CD4-positive, alpha-beta T cell (primary cell): Measurements from ENCODE around the gene SPC24. TPM values are rescaled to one million over a fixed set of nuclear protein-coding genes. Genes with fewer than 3 reads are reported as not detected.

ENCODE experiments used
- ATAC-seq: fragments of 200-7000 bp; cut with Tn5 transposase; one replicate; pipeline ENCODE4 v1.10.0; 2022; ENCODE audit warnings: mild to moderate bottlenecking; ENCODE audit not compliant: poor library complexity
- CTCF ChIA-PET: fragments of 350-600 bp; sonication (Branson Sonifier 250); formaldehyde crosslinking; loops from one replicate; lab custom pipeline; 2021; ENCODE audit warnings: antibody characterized with exemption, inconsistent platforms; lab: Charles Lee
- POLR2A ChIA-PET: fragments of 350-600 bp; sonication (Branson Sonifier 250); formaldehyde crosslinking; loops from one replicate; lab custom pipeline; 2021; ENCODE audit warnings: antibody characterized with exemption, inconsistent platforms; lab: Charles Lee
- DNase-seq, 14 experiments: peaks; one replicate each; pipeline ENCODE4 v3.0.0-alpha.2; 2013 to 2020; ENCODE audit warnings: mixed read lengths in 2 of 14
- H3K27ac ChIP-seq, 2 donors: one replicate each; pipeline versions ENCODE4 v1.5.1 to v1.7.0; 2013; ENCODE audit warnings: low read length in 2 of 2, low read depth in 1 of 2, mild to moderate bottlenecking in 1 of 2
- H3K27me3 ChIP-seq, 2 experiments: 1 replicate in 1 of 2; 2 replicates in 1 of 2; pipeline versions ENCODE4 v1.6.1 to v1.7.0; 2013; ENCODE audit warnings: low read length in 2 of 2, control low read depth in 1 of 2, mild to moderate bottlenecking in 1 of 2, moderate library complexity in 1 of 2; ENCODE audit not compliant: insufficient read depth in 2 of 2, control insufficient read depth in 1 of 2
- H3K36me3 ChIP-seq: one replicate; pipeline ENCODE4 v1.6.1; 2013; ENCODE audit warnings: low read length, control low read depth; ENCODE audit not compliant: insufficient read depth
- H3K4me1 ChIP-seq: one replicate; pipeline ENCODE4 v1.6.1; 2013; ENCODE audit warnings: low read length, control low read depth; ENCODE audit not compliant: insufficient read depth
- H3K4me3 ChIP-seq: one replicate; pipeline ENCODE4 v1.5.1; 2013; ENCODE audit warnings: mild to moderate bottlenecking, low read length, moderate library complexity
- H3K9me3 ChIP-seq, 2 experiments: 1 replicate in 1 of 2; 2 replicates in 1 of 2; pipeline versions ENCODE4 v1.6.1 to v1.7.0; 2013; ENCODE audit warnings: low read length in 2 of 2, mild to moderate bottlenecking in 2 of 2, control low read depth in 1 of 2, moderate library complexity in 1 of 2; ENCODE audit not compliant: control insufficient read depth in 1 of 2, insufficient read depth in 1 of 2
- H3K27ac Mint-ChIP-seq: one replicate; pipeline ENCODE4 v1.8.0; 2020; ENCODE audit warnings: mixed read lengths
- H3K27me3 Mint-ChIP-seq: one replicate; pipeline ENCODE4 v1.8.0; 2021; ENCODE audit warnings: mixed read lengths
- H3K36me3 Mint-ChIP-seq: one replicate; pipeline ENCODE4 v1.8.0; 2021; ENCODE audit warnings: low read depth, mixed read lengths
- H3K4me1 Mint-ChIP-seq: one replicate; pipeline ENCODE4 v1.8.0; 2021; ENCODE audit warnings: low read depth, mixed read lengths
- H3K4me3 Mint-ChIP-seq: one replicate; pipeline ENCODE4 v1.8.0; 2020; ENCODE audit warnings: mild to moderate bottlenecking, mixed read lengths
- H3K9me3 Mint-ChIP-seq: one replicate; pipeline ENCODE4 v1.8.0; 2020; ENCODE audit warnings: mixed read lengths
- CTCF ChIP-seq: fragments of 200-600 bp; IDR thresholded peaks from one replicate; pipeline ENCODE4 v1.8.0; 2022; ENCODE audit warnings: antibody characterized with exemption, mild to moderate bottlenecking
- intact Hi-C, 2 experiments: fragments of 100-400 bp; cut with DNase I in 1 of 2; cut with micrococcal nuclease in 1 of 2; formaldehyde crosslinking; loops; one replicate each; pipeline versions ENCODE4 v1.15.1 to v1.9.0; 2023 to 2025; cut with DNase I, micrococcal nuclease
- total RNA-seq, 174 experiments: library from RNA in 2 of 174; stranded (reverse) in 2 of 174; gene quantifications; one replicate each; pipeline ENCODE4 v1.2.3 and lab custom pipeline; 2021 to 2026

The SPC24 gene
- total RNA-seq, 2 experiments from 2014 or later: 0.59 to 1.5 TPM

- Mint-ChIP-seq H3K27me3 (no peaks in the 10 kb centered on the region), H3K9me3 (no peaks in the 10 kb centered on the region), H3K4me1 (no peaks in the 10 kb centered on the region), H3K36me3 (peaks cover 47% of the 10 kb centered on the region), H3K27ac (no peak overlapping the region), H3K4me3 (no peak overlapping the region)
- ATAC-seq (no peak), DNase-seq (no peak)
- no peaks in the 10 kb centered on the region for H3K27me3 ChIP-seq
- intact Hi-C loops: no loop called here
- CTCF ChIA-PET: no interaction called here
- no peak overlapping the region for H3K27ac ChIP-seq
- POLR2A ChIA-PET: no interaction called here
- no peaks in the 10 kb centered on the region for H3K9me3 ChIP-seq
- no peaks in the 10 kb centered on the region for H3K4me1 ChIP-seq
- no peak overlapping the region for H3K4me3 ChIP-seq
- peaks cover 76% of the 10 kb centered on the region for H3K36me3 ChIP-seq
- TF ChIP-seq CTCF: no peak
These were observed 42.4 kb downstream of the SPC24 start for GRCh38 chr19:11113140-11113708.

DNA sequence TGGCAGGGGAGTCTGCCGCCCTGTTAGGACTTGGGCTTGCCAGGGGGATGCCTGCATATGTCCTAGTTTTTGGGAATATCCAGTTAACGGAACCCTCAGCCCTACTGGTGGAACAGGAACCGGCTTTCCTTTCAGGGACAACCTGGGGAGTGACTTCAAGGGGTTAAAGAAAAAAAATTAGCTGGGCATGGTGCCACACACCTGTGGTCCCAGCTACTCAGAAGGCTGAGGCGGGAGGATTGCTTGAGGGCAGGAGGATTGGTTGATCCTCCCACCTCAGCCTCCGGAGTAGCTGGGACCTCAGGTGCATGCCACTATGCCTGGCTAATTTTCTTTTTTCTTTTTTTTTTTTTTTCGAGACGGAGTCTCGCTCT lies 43.8 kb downstream of the SPC24 start:
- Mint-ChIP-seq H3K9me3 (no peaks in the 10 kb centered on the region), H3K27me3 (no peaks in the 10 kb centered on the region), H3K4me1 (no peaks in the 10 kb centered on the region), H3K4me3 (no peak overlapping the region), H3K27ac (no peak overlapping the region), H3K36me3 (peaks cover 38% of the 10 kb centered on the region)
- intact Hi-C loops: no loop called here
- no peak for DNase-seq
- Histone ChIP-seq H3K4me3 (no peak overlapping the region), H3K27me3 (no peaks in the 10 kb centered on the region), H3K9me3 (no peaks in the 10 kb centered on the region), H3K27ac (no peak overlapping the region), H3K4me1 (no peaks in the 10 kb centered on the region), H3K36me3 (peaks cover 75% of the 10 kb centered on the region)
- TF ChIP-seq CTCF: no peak
- CTCF ChIA-PET: interaction anchor here (1.2 kb wide), 1 partner anchor 14 kb away, joined by 5 read pairs; no protein-coding TSS in a partner anchor
- POLR2A ChIA-PET: no interaction called here
- ATAC-seq: no peak

DNA sequence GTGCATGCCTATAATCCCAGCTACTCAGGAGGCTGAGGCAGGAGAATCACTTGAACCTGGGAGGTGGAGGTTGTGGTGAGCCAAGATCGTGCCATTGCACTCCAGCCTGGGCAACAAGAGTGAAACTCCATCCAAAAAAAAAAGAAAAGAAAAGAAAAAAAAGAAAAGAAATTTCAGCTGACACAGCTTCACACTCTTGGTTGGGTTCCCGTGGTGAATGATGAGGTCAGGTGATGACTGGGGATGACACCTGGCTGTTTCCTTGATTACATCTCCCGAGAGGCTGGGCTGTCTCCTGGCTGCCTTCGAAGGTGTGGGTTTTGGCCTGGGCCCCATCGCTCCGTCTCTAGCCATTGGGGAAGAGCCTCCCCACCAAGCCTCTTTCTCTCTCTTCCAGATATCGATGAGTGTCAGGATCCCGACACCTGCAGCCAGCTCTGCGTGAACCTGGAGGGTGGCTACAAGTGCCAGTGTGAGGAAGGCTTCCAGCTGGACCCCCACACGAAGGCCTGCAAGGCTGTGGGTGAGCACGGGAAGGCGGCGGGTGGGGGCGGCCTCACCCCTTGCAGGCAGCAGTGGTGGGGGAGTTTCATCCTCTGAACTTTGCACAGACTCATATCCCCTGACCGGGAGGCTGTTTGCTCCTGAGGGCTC lies 44.3 kb downstream of the SPC24 start:
- intact Hi-C loops: no loop called here
- Histone ChIP-seq H3K27ac (no peak overlapping the region), H3K27me3 (no peaks in the 10 kb centered on the region), H3K9me3 (no peaks in the 10 kb centered on the region), H3K4me1 (no peaks in the 10 kb centered on the region), H3K36me3 (peaks cover 75% of the 10 kb centered on the region), H3K4me3 (no peak overlapping the region)
- DNase-seq (no peak), ATAC-seq (no peak)
- Mint-ChIP-seq H3K4me3 (no peak overlapping the region), H3K36me3 (peaks cover 38% of the 10 kb centered on the region), H3K4me1 (no peaks in the 10 kb centered on the region), H3K27me3 (no peaks in the 10 kb centered on the region), H3K27ac (no peak overlapping the region), H3K9me3 (no peaks in the 10 kb centered on the region)
- CTCF ChIA-PET: no interaction called here
- POLR2A ChIA-PET: no interaction called here
- no peak for TF ChIP-seq CTCF
